ENCODE measurements around the gene CD300LD. TPM values are rescaled to one million over a fixed set of nuclear protein-coding genes. Genes with fewer than 3 reads are reported as not detected.

The CD300LD gene
- not detected in 2 replicates for polyA plus RNA-seq (2012; rRNA removed)
- not detected in 2 replicates for polyA plus RNA-seq (2012; cell fraction: cytosol; rRNA removed)
- polyA plus RNA-seq (2012; cell fraction: nucleus; rRNA removed), result not detected in 2 replicates

- POLR2A ChIA-PET, result no interaction called here
- no peaks in the 10 kb centered on the region for H3K79me2 ChIP-seq (ENCODE audit: insufficient read depth)
- no peaks in the 10 kb centered on the region for H4K20me1 ChIP-seq (ENCODE audit: insufficient read depth)
- H3K4me3 ChIP-seq (ENCODE audit: low read depth in 2 of 2, low read length in 1 of 2), result no peak within 1 kb of the TSS
- H3K27me3 ChIP-seq (ENCODE audit: insufficient read depth), result no peaks in the 10 kb centered on the region
- no peak within 1 kb of the TSS for H2AFZ ChIP-seq (ENCODE audit: low read depth)
- H3F3A ChIP-seq (replicated peaks; ENCODE audit: insufficient read depth), result no peaks in the 10 kb centered on the region
- no peaks in the 10 kb centered on the region for H3K36me3 ChIP-seq (replicated peaks in 1 of 2; ENCODE audit: control insufficient read depth in 1 of 2, insufficient read depth in 2 of 2, low read length in 1 of 2)
- 13% methylated on average over 14 of the region's 14 CpGs for WGBS (ENCODE audit: low lambda C conversion rate)
- no peak within 1 kb of the TSS for H3K4me2 ChIP-seq
- no peaks in the 10 kb centered on the region for H3K4me1 ChIP-seq (ENCODE audit: control insufficient read depth in 1 of 2, insufficient read depth in 2 of 2, low read depth in 1 of 2, low read length in 1 of 2)
- no peak for DNase-seq
- no peak within 1 kb of the TSS for H3K27ac ChIP-seq (ENCODE audit: low read depth in 2 of 2, low read length in 1 of 2)
- TF ChIP-seq USF2 (IDR thresholded peaks at IDR 0.05; ENCODE audit: borderline replicate concordance, low read depth, low read length), result no peak
- no peak for TF ChIP-seq ZBTB33 (IDR thresholded peaks at IDR 0.05; ENCODE audit: borderline replicate concordance, low read depth)
- no peak for TF ChIP-seq RXRA (IDR thresholded peaks at IDR 0.05; ENCODE audit: borderline replicate concordance, low read depth)
- TF ChIP-seq CHD2 (IDR thresholded peaks at IDR 0.05; ENCODE audit: low read length, partially characterized antibody), result no peak
- TF ChIP-seq, protein P1, sequence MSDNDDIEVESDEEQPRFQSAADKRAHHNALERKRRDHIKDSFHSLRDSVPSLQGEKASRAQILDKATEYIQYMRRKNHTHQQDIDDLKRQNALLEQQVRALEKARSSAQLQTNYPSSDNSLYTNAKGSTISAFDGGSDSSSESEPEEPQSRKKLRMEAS (IDR thresholded peaks at IDR 0.05; ENCODE audit: low read depth), result no peak
- no peak for TF ChIP-seq USF1 (IDR thresholded peaks at IDR 0.05; ENCODE audit: borderline replicate concordance, low read depth)
- TF ChIP-seq MEF2A (IDR thresholded peaks at IDR 0.05; ENCODE audit: borderline replicate concordance, low read depth), result no peak
- no peak for TF ChIP-seq FOXJ3 (CRISPR knock-in tag; IDR thresholded peaks at IDR 0.05)
- no peak for TF ChIP-seq RAD21 (IDR thresholded peaks at IDR 0.05; ENCODE audit: low read length)
- TF ChIP-seq GABPA (IDR thresholded peaks at IDR 0.05; ENCODE audit: low read depth), result no peak
- TF ChIP-seq YY1 (IDR thresholded peaks at IDR 0.05; ENCODE audit: low read depth), result no peak
- TF ChIP-seq NFIC (IDR thresholded peaks at IDR 0.05; ENCODE audit: borderline replicate concordance), result no peak
- TF ChIP-seq GATA2 (CRISPR knock-in tag; IDR thresholded peaks at IDR 0.05), result no peak
- no peak for TF ChIP-seq TCF12 (IDR thresholded peaks at IDR 0.05)
- no peak for TF ChIP-seq EP300 (IDR thresholded peaks at IDR 0.05; ENCODE audit: borderline replicate concordance in 1 of 2, low read depth in 1 of 2, low read length in 1 of 2)
- no peak for TF ChIP-seq ELF1 (IDR thresholded peaks at IDR 0.05)
- no peak within 1 kb of the TSS for H3K9ac ChIP-seq
- H3K9me2 ChIP-seq, result no peaks in the 10 kb centered on the region
- H3K9me3 ChIP-seq, result no peaks in the 10 kb centered on the region
- CTCF ChIA-PET, result interaction anchor here (0.6 to 5.5 kb wide), 8 partner anchors 9 to 224 kb away, joined by 3 to 21 read pairs (median 4); no protein-coding TSS in a partner anchor
Observed at GRCh38 chr17:74592087-74592990, at the start of gene CD300LD. CD300LD (minus strand) TSS chr17:74592283; CDS start chr17:74592202, 81 bp downstream.
